ENCODE measurements around the gene SHROOM3.

- TF ChIP-seq CTCF (IDR thresholded peaks at IDR 0.05) (no peak), POLR2A (IDR thresholded peaks at IDR 0.05) (no peak)
Observed at GRCh38 chr4:76596713-76597112, 161.7 kb downstream of the SHROOM3 start.
